Coronary artery (tissue), 2 donors: ENCODE results near the gene PIR.

Experiments used
- DNase-seq: peaks from one replicate; pipeline ENCODE4 v3.0.0-alpha.2; 2017; ENCODE audit warnings: low spot score
- H3K27ac ChIP-seq, 2 donors: fragments of 200-600 bp; sonication (generic); one replicate each; pipeline ENCODE4 v1.5.1; 2016 to 2019
- H3K4me3 ChIP-seq: fragments of 200-600 bp; sonication (generic); 2 replicates; pipeline ENCODE4 v1.5.1; 2016; ENCODE audit warnings: mild to moderate bottlenecking, moderate library complexity
- TF ChIP-seq, protein P1 (sequence below): fragments of 200-600 bp; sonication (generic); IDR thresholded peaks from one replicate; pipeline ENCODE4 v1.5.1; 2019; ENCODE audit warnings: antibody characterized with exemption

PIR gene

GRCh38 chrX:15344106-15344505 lies 149.0 kb downstream of the PIR start:
- DNase-seq, result no peak
- H3K4me3 ChIP-seq, result no peak overlapping the region
- TF ChIP-seq, protein P1, sequence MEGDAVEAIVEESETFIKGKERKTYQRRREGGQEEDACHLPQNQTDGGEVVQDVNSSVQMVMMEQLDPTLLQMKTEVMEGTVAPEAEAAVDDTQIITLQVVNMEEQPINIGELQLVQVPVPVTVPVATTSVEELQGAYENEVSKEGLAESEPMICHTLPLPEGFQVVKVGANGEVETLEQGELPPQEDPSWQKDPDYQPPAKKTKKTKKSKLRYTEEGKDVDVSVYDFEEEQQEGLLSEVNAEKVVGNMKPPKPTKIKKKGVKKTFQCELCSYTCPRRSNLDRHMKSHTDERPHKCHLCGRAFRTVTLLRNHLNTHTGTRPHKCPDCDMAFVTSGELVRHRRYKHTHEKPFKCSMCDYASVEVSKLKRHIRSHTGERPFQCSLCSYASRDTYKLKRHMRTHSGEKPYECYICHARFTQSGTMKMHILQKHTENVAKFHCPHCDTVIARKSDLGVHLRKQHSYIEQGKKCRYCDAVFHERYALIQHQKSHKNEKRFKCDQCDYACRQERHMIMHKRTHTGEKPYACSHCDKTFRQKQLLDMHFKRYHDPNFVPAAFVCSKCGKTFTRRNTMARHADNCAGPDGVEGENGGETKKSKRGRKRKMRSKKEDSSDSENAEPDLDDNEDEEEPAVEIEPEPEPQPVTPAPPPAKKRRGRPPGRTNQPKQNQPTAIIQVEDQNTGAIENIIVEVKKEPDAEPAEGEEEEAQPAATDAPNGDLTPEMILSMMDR, result no peak
- no peak overlapping the region for H3K27ac ChIP-seq

- no peak overlapping the region for H3K27ac ChIP-seq
- H3K4me3 ChIP-seq, result no peak overlapping the region
- TF ChIP-seq, protein P1, result no peak
- DNase-seq, result no peak
Observed at GRCh38 chrX:15343075-15343476, 150.1 kb downstream of the PIR start.

GRCh38 chrX:15340867-15341266 lies 152.3 kb downstream of the PIR start:
- no peak overlapping the region for H3K4me3 ChIP-seq
- H3K27ac ChIP-seq, result no peak overlapping the region
- DNase-seq, result no peak
- TF ChIP-seq, protein P1, result no peak

GRCh38 chrX:15336023-15336413 lies 157.1 kb downstream of the PIR start:
- no peak for DNase-seq
- Histone ChIP-seq H3K27ac (peak overlapping the region; percentile 42 to 47), H3K4me3 (peak overlapping the region; percentile 75)
- TF ChIP-seq, protein P1, result no peak

DNA sequence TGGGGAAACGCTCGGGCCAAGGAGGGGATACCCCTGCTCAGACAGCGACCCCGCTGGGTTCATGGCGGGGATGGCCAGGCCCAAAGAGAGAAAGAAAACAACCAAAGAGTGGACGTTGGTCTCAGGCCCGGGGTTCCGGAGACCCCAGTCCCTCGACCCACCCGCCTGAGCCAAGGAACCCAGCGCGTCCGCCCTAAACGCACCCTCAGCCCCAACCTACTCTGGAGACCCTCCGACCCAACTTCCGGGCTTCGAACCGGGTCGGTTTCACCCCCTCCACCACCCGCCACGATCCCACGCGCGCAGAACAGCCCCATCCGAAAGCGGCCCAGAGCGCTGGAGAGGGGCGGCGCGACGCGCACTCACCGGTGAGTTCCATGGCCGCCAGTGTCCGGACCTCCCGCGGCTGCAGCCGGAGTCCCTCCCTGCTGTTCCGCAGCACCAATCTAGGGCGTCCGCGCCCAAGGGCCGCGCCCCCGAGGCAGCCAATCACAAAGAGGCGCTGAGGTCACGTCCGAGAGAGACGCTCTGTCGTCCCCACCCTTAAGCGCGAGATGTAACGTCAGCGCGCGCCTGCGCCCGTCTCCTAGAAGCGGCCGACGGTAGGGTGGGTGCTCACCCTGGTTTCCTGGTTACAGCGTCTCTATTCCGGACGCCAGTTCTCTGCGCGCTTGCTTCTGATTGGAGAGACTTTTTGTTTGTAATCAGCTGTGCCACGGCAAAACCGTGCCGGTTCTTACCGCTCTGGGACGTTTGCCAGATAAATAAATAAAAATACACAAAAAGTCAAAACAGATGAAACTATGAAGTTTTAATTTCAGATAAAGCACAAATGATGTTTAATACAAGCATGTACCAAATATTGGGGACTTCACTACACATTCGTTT lies 157.8 kb downstream of the PIR start, which contains the start of gene PIGA:
PIGA (minus strand) TSS at position 389 of the 888 bp plus-strand sequence. CDS start 3,593 bp downstream, outside the sequence.
- DNase-seq, result peak; percentile 97
- Histone ChIP-seq H3K27ac (peak within 1 kb of the TSS; percentile 64 to 83), H3K4me3 (peak within 1 kb of the TSS; percentile 75)
- TF ChIP-seq, protein P1, result no peak
